Limb (tissue), 2 donors: ENCODE data around the gene C1QTNF9B.

Experiments used
- DNase-seq, 2 donors: peaks; one replicate each; pipeline ENCODE4 v3.0.0-alpha.2; 2016; ENCODE audit errors: extremely low spot score in 2 of 2

The C1QTNF9B gene

DNA sequence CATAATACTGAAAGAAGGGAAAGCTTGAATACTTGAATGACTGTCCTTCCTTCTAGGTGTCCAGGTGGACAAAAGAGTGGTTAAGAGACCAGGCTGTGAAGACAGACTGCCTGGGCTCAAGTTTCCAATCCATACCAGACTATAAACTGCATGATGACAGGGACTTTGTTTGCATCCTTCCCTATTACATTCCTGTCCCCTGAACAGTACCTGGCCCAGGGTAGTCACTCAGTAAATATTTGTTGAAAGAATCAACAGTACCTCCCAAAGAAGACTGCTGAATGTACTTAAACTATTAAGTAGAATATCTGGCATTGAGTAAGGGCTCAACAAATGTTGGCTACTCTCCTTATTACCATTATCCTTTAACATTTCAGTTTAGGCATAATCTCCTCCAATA, 37.8 kb downstream of the C1QTNF9B start:
- no peak for DNase-seq

DNA sequence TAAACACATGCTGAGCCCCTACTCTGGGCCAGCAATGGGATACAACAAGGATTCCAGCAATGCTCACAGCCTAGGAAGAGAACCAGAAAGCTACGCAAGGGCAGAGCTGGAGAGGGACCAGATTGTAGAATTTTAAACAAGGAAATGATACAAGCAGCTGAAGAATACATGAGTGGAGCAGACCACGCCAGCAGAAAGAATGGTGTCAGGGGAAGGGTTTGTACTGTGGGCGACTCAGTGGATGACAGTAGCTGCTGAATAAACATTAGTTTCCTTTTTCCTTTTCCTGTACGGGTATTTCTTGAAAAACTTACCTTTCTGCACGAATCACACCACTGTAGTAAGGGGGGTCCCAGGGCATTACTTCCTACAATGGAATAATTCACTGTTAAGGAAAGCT, 38.8 kb downstream of the C1QTNF9B start:
- DNase-seq = no peak

DNA sequence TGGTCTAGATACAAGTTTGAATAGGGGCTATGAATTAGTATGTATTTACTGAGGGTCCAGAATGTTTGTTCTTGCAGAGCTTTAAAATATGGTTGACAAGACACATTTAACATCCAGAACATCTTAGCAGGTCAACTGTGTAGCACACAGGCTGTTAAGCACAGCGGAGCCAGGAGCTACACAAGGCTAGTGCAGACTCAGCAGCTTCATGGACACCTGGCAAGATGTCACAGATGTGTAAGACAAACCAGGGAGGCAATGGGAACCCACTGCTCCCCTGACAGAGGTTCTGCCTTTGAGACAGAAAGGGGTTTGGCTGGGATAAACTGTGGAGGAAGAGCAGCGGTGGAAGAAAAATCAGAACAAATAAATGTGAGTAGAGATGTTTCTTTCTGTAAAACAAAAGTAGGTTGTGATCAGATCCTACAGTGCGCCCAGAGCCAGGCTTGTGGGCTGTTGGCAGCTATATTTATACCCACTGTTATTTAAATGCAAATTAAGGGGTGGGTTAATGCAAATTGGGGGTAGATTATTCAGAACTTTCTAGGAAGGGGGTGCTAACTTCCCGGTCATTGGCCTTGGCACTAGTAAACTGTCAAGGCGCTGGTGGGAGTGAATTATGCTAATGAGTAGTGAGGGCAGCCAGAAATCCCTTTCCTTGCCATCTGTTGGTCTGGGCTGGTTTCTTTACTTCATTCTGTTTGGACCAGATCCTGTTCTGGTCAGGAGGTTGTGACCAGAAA, 41.1 kb downstream of the C1QTNF9B start:
- DNase-seq = no peak

DNA sequence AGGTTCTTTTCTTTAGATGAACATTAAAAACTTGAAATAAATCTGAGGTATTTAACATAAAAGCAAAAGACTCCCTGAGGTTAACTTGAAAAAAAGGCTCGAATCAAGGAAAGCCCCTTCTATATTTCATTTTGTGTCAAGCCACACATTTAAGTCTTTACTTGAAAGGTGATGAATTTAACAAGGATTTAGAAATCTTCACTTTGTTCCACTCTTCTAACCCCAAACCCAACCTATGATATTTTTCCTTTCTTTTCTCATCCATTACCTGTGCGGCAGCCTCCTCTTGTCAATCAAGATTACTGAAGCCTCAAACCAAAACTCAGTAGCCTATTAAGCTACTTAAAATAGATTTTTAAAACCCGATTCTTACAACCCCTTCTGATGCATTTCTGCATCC, 41.9 kb downstream of the C1QTNF9B start:
- no peak for DNase-seq

DNA sequence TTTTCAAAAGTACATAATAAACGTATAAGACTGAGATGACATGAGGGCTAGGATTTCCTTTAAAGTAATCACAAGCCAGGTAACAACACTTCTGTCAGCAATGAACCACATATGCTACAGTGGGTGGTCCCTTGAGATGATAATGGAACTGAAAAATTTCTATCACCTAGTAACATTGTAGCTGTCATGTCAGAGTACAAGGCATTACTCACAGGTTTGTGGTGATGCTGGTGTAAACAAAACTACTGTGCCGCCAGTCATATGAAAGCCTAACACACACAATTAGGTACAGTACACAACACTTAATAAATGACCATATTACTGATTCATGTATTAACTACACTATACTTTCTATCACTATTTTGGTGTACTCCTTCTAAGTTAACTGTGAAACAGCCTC, 45.0 kb downstream of the C1QTNF9B start:
- DNase-seq = no peak

DNA sequence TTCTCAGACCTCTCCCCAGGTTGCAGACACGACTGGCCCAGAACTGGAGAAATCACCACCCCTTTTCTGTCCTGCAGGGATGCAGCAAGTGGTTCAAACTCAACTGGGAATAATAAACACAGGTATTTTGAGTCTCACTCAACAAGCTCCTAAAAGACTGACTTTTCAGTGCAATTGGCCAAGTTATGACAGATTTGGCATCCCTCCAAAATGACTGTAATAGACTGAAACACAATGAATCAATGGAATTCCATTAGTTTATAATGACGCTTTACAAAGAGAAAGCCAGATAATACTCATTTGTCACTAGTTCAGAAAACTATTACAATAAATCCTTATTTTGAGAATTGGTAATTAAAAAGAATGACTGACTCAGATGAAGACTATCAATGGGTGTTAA, 46.2 kb downstream of the C1QTNF9B start:
- DNase-seq = peak in 1 of 2 donors; percentile 17

DNA sequence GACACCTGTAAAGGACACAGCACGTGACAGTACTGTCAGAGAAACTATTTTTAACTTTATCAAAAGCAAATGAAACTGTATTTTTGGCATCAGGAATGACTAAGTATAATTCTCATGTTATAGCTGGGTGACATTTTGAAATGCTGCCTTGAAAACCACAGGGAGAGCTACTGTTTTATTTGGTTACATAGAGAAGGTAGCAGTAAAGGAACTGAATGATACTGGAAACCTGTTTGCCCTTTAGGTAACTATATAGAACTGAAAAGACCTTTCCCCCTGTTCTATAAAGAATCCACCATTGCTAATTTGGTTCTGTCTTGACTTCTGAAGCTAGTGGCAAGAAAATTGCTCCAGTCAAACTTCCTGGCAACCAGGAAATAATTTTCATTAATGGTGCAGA, 47.2 kb downstream of the C1QTNF9B start:
- no peak for DNase-seq

DNA sequence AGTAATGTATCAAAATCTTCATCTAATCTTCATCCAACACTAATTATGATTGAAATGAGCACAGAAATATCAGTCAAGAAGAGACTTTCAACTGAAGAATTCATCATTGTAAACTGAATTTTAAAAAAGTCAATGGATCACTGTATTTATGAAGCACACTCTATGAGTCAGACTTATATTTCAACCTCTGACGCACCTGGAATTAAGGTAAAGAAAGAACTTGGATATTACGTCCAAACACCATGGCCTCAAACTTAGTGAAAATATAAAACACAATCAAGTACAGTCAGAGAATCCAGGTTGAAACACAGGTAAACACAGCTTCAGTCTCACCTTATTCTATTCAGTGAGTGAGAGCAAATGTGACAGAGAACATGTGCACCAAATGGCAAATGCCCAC, 47.6 kb downstream of the C1QTNF9B start:
- DNase-seq = no peak

DNA sequence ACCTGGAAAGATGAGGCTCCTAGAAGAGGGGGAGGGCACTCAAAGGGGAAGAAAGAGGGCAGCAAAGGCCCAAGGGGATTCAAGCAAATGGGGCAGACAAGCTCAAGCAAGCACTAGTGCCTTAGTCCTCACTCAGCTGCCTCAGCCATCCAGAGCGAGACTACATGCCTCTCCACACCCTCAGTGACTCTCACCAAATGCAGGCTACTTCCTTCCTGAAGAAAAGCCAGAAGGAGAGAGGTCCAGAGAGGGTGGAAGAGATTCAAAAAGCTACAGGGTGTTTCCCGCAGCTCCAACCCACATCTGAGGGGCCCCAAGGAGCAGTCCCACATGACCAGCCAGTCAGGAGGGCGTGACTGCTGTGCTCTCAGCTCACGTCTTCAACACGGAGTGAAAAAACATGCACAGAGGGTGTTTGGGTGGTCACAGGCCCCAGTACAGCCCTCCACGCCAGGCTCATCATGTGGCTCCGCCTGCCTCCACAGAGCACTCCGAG, 48.6 kb downstream of the C1QTNF9B start:
- DNase-seq = no peak

DNA sequence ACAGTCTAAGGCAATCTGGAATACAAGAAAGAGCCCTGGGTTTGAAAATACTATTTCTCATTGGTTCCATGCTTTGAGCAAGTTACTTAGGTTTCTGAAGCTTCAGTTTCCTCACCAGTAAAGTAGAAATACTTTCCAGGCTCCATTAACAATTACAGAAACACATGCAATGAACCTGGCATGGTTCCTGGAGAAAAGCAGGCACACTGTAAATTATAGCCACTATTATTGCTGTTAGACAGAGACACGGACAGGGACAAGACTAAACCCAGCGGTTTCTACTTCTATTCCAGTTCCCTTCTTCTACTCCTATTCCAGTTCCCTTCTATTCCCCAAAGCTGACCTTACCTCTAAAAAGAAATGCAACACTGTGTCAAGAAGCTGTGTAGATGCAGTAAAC, 49.3 kb downstream of the C1QTNF9B start:
- DNase-seq = no peak

DNA sequence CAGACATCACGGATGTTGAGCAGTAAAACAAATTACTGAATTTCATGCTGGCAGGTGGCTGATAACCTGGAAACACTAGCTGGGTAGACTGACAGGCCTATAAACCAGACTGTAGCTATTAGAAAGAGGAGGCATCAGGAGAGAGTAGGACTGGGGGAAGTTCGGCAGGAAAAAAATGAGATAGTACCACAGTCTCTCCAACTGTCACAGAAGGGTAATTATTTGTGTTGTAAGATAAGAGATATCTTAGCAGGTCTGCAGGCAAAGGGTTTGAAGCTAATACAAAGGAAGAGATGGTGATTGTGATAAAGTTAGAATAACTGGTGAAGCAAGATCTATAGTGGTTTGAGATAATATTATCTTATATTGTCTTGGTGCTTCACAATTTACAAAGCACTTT, 49.8 kb downstream of the C1QTNF9B start:
- DNase-seq = no peak

DNA sequence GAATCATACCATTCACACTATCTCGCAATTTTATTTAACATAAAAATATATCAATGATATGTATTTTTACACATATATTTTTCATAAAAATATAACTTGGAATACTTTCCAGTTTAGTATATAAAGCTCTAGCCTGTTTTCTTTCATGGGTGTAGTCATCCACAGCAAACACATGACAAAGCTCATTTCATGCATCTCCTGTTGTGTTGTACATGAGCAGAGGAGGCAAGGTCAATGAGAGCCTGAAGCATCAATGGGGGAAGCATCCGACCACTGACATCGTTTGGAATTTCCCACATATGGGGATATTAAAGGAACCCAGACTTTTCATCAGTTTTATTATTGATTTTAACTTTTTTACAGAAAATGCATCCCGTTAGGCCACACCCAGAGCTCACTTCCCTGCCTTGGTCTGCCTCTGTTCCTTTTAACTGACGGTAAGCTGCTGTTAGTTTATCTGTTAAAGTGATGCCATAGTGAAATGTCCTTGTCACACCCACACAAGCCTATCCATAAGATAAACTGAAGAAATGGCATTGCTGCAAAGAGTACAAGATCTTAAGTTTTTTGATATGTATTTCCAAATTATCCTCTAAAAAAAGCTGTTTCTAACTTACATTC, 52.1 kb downstream of the C1QTNF9B start:
- DNase-seq = no peak

DNA sequence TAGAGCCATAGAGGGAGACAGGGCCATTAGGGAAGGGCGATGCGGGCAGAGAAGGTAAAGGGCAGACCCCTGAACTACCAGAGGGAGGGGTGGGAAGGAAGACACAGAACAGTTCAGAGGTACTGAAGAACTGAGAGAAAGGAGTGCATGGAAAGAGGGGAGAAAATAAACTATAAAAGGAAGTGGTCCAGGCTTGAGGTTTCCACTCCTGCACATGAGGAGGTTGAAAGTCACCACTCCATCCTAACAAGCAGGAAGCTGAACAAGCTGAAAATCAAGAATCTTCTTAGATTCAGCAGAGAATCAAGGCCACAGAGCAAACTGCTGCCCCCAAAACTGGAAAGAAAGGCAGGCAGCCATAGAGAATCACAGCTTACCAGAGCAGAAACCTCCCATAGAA, 53.2 kb downstream of the C1QTNF9B start:
- DNase-seq = no peak

DNA sequence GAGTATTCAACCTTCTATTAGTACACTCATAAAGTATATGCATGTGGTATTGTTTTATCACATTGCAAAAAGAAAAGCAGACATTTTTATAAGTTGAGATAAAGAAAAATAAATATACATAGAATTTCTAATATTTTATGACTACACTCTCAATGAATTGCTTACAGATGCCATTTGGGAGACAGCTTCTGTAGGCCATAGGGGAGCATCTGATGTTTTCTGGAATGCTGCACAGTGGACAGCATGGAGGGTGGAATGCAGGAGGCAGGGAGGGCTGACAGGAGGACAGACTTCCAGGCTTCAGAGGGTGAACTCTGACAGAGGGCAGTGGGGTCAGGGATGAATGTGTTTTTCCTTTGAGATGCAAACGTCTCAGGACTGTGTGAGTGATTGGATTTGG, 53.9 kb downstream of the C1QTNF9B start:
- DNase-seq = no peak

DNA sequence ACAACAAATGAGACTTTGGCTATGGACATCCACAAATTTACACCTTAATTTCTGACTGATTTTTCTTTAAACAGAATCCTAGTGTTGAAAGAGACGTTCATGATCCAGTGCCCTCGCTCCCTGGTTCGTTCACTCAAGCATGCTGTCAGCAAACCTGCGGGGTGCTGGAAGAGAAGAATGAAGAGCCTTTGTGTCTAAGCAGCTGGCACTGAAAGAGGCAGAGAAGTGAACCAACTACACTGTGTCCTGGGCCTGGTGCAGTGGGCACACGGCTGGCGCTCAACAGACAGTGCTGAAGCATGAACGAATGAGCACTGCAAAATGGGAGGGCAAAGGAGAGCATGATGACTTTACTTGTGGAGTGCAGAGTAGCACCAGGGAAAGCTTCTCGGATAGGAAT, 54.9 kb downstream of the C1QTNF9B start:
- DNase-seq = no peak
